SK-N-SH (cell line): ENCODE measurements around the gene ATP6V1B1. TPM values are rescaled to one million over a fixed set of nuclear protein-coding genes. Genes with fewer than 3 reads are reported as not detected.

Experiments used
- CTCF ChIA-PET: fragments of 300-600, 350-600 bp; formaldehyde crosslinking; extraction: SDS; loops from one replicate; lab custom pipeline; 2021; lab: Yijun Ruan, JAX
- POLR2A ChIA-PET: fragments of 350-600 bp; sonication (Branson Sonifier 250); formaldehyde crosslinking; extraction: SDS; loops from one replicate; lab custom pipeline; 2020; ENCODE audit warnings: antibody characterized with exemption, inconsistent platforms; lab: Yijun Ruan, JAX
- DNase-seq: peaks from one replicate; pipeline ENCODE4 v3.0.0; 2012
- H2AFZ ChIP-seq: fragments of 200-600 bp; sonication (generic); 2 replicates; pipeline ENCODE4 v1.8.1; 2016; ENCODE audit warnings: antibody characterized with exemption, mild to moderate bottlenecking, low read depth
- H3F3A ChIP-seq: fragments of 200-600 bp; sonication (generic); replicated peaks from 2 replicates; pipeline ENCODE3; 2016; ENCODE audit warnings: antibody characterized with exemption, mild to moderate bottlenecking; ENCODE audit not compliant: insufficient read depth
- H3K27ac ChIP-seq, 2 experiments: fragments of 200-500 bp in 1 of 2; fragments of 200-600 bp in 1 of 2; sonication (Bioruptor generic) in 1 of 2; sonication (generic), shearing (Covaris generic) in 1 of 2; 2 replicates each; pipeline versions ENCODE4 v1.5.1 to v1.6.1; 2014 to 2016; ENCODE audit warnings: low read depth in 2 of 2, inconsistent platforms in 1 of 2, low read length in 1 of 2, mild to moderate bottlenecking in 1 of 2, mixed read lengths in 1 of 2
- H3K27me3 ChIP-seq: fragments of 200-600 bp; sonication (generic), shearing (Covaris generic); 2 replicates; pipeline ENCODE4 v1.6.1; 2016; ENCODE audit warnings: mixed run types; ENCODE audit not compliant: insufficient read depth
- H3K36me3 ChIP-seq, 2 experiments: fragments of 200-500 bp in 1 of 2; fragments of 200-600 bp in 1 of 2; sonication (Bioruptor generic) in 1 of 2; sonication (generic) in 1 of 2; replicated peaks in 1 of 2; 2 replicates each; pipeline versions ENCODE3 to v1.5.1; 2014 to 2016; ENCODE audit warnings: low read length in 1 of 2, mild to moderate bottlenecking in 1 of 2; ENCODE audit not compliant: insufficient read depth in 2 of 2, control insufficient read depth in 1 of 2
- H3K4me1 ChIP-seq, 2 experiments: fragments of 200-500 bp in 1 of 2; fragments of 200-600 bp in 1 of 2; sonication (Bioruptor generic) in 1 of 2; sonication (generic), shearing (Covaris generic) in 1 of 2; 2 replicates each; pipeline versions ENCODE4 v1.5.1 to v1.6.1; 2014 to 2016; ENCODE audit warnings: low read depth in 1 of 2, low read length in 1 of 2, mixed run types in 1 of 2; ENCODE audit not compliant: insufficient read depth in 2 of 2, control insufficient read depth in 1 of 2
- H3K4me2 ChIP-seq: fragments of 200-600 bp; sonication (generic), shearing (Covaris generic); 2 replicates; pipeline ENCODE4 v1.6.1; 2017; ENCODE audit warnings: mixed run types
- H3K4me3 ChIP-seq, 2 experiments: fragments of 200-500 bp in 1 of 2; fragments of 200-600 bp in 1 of 2; sonication (Bioruptor generic) in 1 of 2; sonication (generic), shearing (Covaris generic) in 1 of 2; 2 replicates each; pipeline versions ENCODE4 v1.5.1 to v1.8.1; 2014 to 2016; ENCODE audit warnings: low read depth in 2 of 2, inconsistent platforms in 1 of 2, low read length in 1 of 2, mild to moderate bottlenecking in 1 of 2, mixed read lengths in 1 of 2, moderate library complexity in 1 of 2
- H3K79me2 ChIP-seq: fragments of 200-600 bp; sonication (generic); 2 replicates; pipeline ENCODE4 v1.8.1; 2017; ENCODE audit warnings: mild to moderate bottlenecking; ENCODE audit not compliant: insufficient read depth
- H3K9ac ChIP-seq: fragments of 200-600 bp; sonication (generic); 2 replicates; pipeline ENCODE4 v1.6.1; 2017; ENCODE audit warnings: mixed run types
- H3K9me2 ChIP-seq: fragments of 200-600 bp; sonication (generic); 2 replicates; pipeline ENCODE4 v1.6.1; 2017; ENCODE audit warnings: mixed run types
- H3K9me3 ChIP-seq: fragments of 200-600 bp; sonication (generic); 2 replicates; pipeline ENCODE4 v1.6.1; 2017; ENCODE audit warnings: mixed run types, mild to moderate bottlenecking, moderate library complexity
- H4K20me1 ChIP-seq: fragments of 200-600 bp; sonication (generic); 2 replicates; pipeline ENCODE4 v1.6.1; 2017; ENCODE audit warnings: mild to moderate bottlenecking, mixed run types; ENCODE audit not compliant: insufficient read depth
- CTCF ChIP-seq: fragments of 200-600 bp; sonication (generic); IDR thresholded peaks from 2 replicates; pipeline ENCODE4 v1.6.1; 2017; ENCODE audit warnings: antibody characterized with exemption, mild to moderate bottlenecking, moderate library complexity
- EP300 ChIP-seq, 2 experiments: IDR thresholded peaks; 2 replicates each; pipeline versions ENCODE4 v1.4.0 to v1.6.1; 2012; ENCODE audit warnings: borderline replicate concordance in 1 of 2, low read depth in 1 of 2, low read length in 1 of 2
- EZH2phosphoT487 ChIP-seq: fragments of 200-600 bp; sonication (generic); IDR thresholded peaks from 2 replicates; pipeline ENCODE4 v1.6.1; 2017; ENCODE audit warnings: low read depth, mixed run types, mild to moderate bottlenecking, antibody characterized with exemption, moderate library complexity, borderline replicate concordance
- FOSL2 ChIP-seq: IDR thresholded peaks from 2 replicates; pipeline ENCODE4 v1.4.0; 2012; ENCODE audit warnings: low read depth, mild to moderate bottlenecking, moderate library complexity, borderline replicate concordance
- FOXJ3 ChIP-seq: sonication (generic); formaldehyde crosslinking; IDR thresholded peaks from 2 replicates; pipeline ENCODE4 v1.5.1; 2020; ENCODE audit warnings: mild to moderate bottlenecking, missing genetic modification reagents
- FOXM1 ChIP-seq: IDR thresholded peaks from 2 replicates; pipeline ENCODE4 v1.4.0; 2012; ENCODE audit warnings: low read depth, mild to moderate bottlenecking
- MAX ChIP-seq: IDR thresholded peaks from 2 replicates; pipeline ENCODE4 v1.4.0; 2012; ENCODE audit warnings: low read depth
- MXI1 ChIP-seq: IDR thresholded peaks from 2 replicates; pipeline ENCODE4 v1.6.1; 2012; ENCODE audit warnings: mild to moderate bottlenecking, low read depth, low read length, improper control_type of control experiment
- POLR2AphosphoS5 ChIP-seq: IDR thresholded peaks from 2 replicates; pipeline ENCODE4 v1.6.1; 2012; ENCODE audit warnings: low read depth, low read length
- RAD21 ChIP-seq: IDR thresholded peaks from 2 replicates; pipeline ENCODE4 v1.6.1; 2012; ENCODE audit warnings: mild to moderate bottlenecking, low read length
- RCOR1 ChIP-seq: fragments of 150-350 bp; IDR thresholded peaks from 2 replicates; pipeline ENCODE4 v1.6.1; 2017; ENCODE audit warnings: antibody characterized with exemption, low read length
- RFX5 ChIP-seq: IDR thresholded peaks from 2 replicates; pipeline ENCODE4 v1.6.1; 2012; ENCODE audit warnings: mild to moderate bottlenecking, improper control_type of control experiment, low read length
- RXRA ChIP-seq: IDR thresholded peaks from 2 replicates; pipeline ENCODE4 v1.4.0; 2012; ENCODE audit warnings: low read depth, mild to moderate bottlenecking, borderline replicate concordance
- TAF1 ChIP-seq: IDR thresholded peaks from 2 replicates; pipeline ENCODE4 v1.6.1; 2012; ENCODE audit warnings: low read depth, mild to moderate bottlenecking, low read length, moderate library complexity, borderline replicate concordance
- TEAD4 ChIP-seq: IDR thresholded peaks from 2 replicates; pipeline ENCODE4 v1.4.0; 2012; ENCODE audit warnings: mild to moderate bottlenecking, borderline replicate concordance; ENCODE audit not compliant: insufficient read depth
- USF1 ChIP-seq: IDR thresholded peaks from 2 replicates; pipeline ENCODE4 v1.4.0; 2012; ENCODE audit warnings: low read depth, borderline replicate concordance
- YY1 ChIP-seq: IDR thresholded peaks from 2 replicates; pipeline ENCODE4 v1.4.0; 2012; ENCODE audit warnings: low read depth, mild to moderate bottlenecking
- ZBTB33 ChIP-seq: IDR thresholded peaks from 2 replicates; pipeline ENCODE4 v1.4.0; 2012; ENCODE audit warnings: low read depth, borderline replicate concordance
- WGBS: methylation state at CpG from one replicate; pipeline ENCODE4 v1.1.6; 2017; ENCODE audit warnings: low lambda C conversion rate; 5-methylcytosine and 5-hydroxymethylcytosine counted together
- polyA plus RNA-seq, 3 experiments: library from polyadenylated mRNA; depleted of rRNA; stranded (reverse); fragments of >200 nt; gene quantifications; 2 replicates each; pipeline ENCODE4 v1.2.3, GENCODE V29; 2012
- TF ChIP-seq, protein P1 (sequence below): IDR thresholded peaks from 2 replicates; pipeline ENCODE4 v1.6.1; 2012; ENCODE audit warnings: mild to moderate bottlenecking, low read depth, low read length, moderate library complexity

Gene ATP6V1B1
- polyA plus RNA-seq, 1 of the 3 experiments (the other 2 are of a cell fraction): 4.9 TPM

GRCh38 chr2:70986499-70987189 is 50.9 kb downstream of the ATP6V1B1 start:
- 93% methylated on average over 4 of the region's 4 CpGs for WGBS

More at GRCh38 chr2:70986499-70987189, 50.9 kb downstream of the ATP6V1B1 start:
- 0 out of 2 replicates have a peak, but pooled peaks cover 2% of the 10 kb centered on the region for H4K20me1 ChIP-seq
- H3K4me2 ChIP-seq: no peak overlapping the region
- no peaks in the 10 kb centered on the region for H3K9me2 ChIP-seq
- H3K27ac ChIP-seq: no peak overlapping the region
- H3K4me1 ChIP-seq: no peaks in the 10 kb centered on the region
- H3K36me3 ChIP-seq: peaks cover 5 to 60% of the 10 kb centered on the region in 2 experiments
- H3K4me3 ChIP-seq: no peak overlapping the region
- H3K9me3 ChIP-seq: no peaks in the 10 kb centered on the region
- ChIA-PET CTCF (interaction anchor here (0.6 to 7.3 kb wide), 5 partner anchors 15 to 369 kb away, joined by 3 to 41 read pairs (median 4); no protein-coding TSS in a partner anchor), POLR2A (no interaction called here)
- TF ChIP-seq FOXM1 (no peak), TEAD4 (no peak), RFX5 (no peak), TAF1 (no peak), EP300 (IDR thresholded peaks at IDR 0.05; ENCODE audit: borderline replicate concordance in 1 of 2, low read depth in 1 of 2, low read length in 1 of 2) (no peak), MAX (no peak), USF1 (no peak), MXI1 (no peak), ZBTB33 (no peak), RCOR1 (no peak), YY1 (no peak), CTCF (no peak), RAD21 (no peak), FOSL2 (no peak), EZH2phosphoT487 (no peak), FOXJ3 (CRISPR knock-in tag) (no peak), POLR2AphosphoS5 (no peak), RXRA (no peak)
- TF ChIP-seq, protein P1, sequence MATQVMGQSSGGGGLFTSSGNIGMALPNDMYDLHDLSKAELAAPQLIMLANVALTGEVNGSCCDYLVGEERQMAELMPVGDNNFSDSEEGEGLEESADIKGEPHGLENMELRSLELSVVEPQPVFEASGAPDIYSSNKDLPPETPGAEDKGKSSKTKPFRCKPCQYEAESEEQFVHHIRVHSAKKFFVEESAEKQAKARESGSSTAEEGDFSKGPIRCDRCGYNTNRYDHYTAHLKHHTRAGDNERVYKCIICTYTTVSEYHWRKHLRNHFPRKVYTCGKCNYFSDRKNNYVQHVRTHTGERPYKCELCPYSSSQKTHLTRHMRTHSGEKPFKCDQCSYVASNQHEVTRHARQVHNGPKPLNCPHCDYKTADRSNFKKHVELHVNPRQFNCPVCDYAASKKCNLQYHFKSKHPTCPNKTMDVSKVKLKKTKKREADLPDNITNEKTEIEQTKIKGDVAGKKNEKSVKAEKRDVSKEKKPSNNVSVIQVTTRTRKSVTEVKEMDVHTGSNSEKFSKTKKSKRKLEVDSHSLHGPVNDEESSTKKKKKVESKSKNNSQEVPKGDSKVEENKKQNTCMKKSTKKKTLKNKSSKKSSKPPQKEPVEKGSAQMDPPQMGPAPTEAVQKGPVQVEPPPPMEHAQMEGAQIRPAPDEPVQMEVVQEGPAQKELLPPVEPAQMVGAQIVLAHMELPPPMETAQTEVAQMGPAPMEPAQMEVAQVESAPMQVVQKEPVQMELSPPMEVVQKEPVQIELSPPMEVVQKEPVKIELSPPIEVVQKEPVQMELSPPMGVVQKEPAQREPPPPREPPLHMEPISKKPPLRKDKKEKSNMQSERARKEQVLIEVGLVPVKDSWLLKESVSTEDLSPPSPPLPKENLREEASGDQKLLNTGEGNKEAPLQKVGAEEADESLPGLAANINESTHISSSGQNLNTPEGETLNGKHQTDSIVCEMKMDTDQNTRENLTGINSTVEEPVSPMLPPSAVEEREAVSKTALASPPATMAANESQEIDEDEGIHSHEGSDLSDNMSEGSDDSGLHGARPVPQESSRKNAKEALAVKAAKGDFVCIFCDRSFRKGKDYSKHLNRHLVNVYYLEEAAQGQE: no peak
- H2AFZ ChIP-seq: no peak overlapping the region
- H3K79me2 ChIP-seq: peaks cover 4% of the 10 kb centered on the region; the same call in 1 of the 2 replicates
- no peak overlapping the region for H3K9ac ChIP-seq
- no peak for DNase-seq
- H3F3A ChIP-seq: no peaks in the 10 kb centered on the region
- H3K27me3 ChIP-seq: no peaks in the 10 kb centered on the region
